GM06990 (cell line): ENCODE data around the gene APC2.

Experiments
- DNase-seq: peaks from one replicate; pipeline ENCODE4 v3.0.0-alpha.2; 2011; ENCODE audit not compliant: insufficient read length; ENCODE audit errors: extremely low read depth
- H3K27me3 ChIP-seq: replicated peaks from 2 replicates; pipeline ENCODE4 v1.6.0; 2011; ENCODE audit warnings: low read length; ENCODE audit not compliant: control insufficient read depth, insufficient read depth
- H3K36me3 ChIP-seq: 2 replicates; pipeline ENCODE4 v1.5.1; 2011; ENCODE audit warnings: low read length; ENCODE audit not compliant: control insufficient read depth, insufficient read depth
- H3K4me3 ChIP-seq: replicated peaks from 2 replicates; pipeline ENCODE4 v1.5.1; 2011; ENCODE audit warnings: low read depth, mild to moderate bottlenecking, control low read depth, low read length
- TF ChIP-seq, protein P1 (sequence below): IDR thresholded peaks from 2 replicates; pipeline ENCODE4 v1.5.1; 2011; ENCODE audit warnings: low read length, control low read depth, mild to moderate bottlenecking, inconsistent platforms; ENCODE audit not compliant: insufficient read depth, poor library complexity, severe bottlenecking

Gene APC2

DNA sequence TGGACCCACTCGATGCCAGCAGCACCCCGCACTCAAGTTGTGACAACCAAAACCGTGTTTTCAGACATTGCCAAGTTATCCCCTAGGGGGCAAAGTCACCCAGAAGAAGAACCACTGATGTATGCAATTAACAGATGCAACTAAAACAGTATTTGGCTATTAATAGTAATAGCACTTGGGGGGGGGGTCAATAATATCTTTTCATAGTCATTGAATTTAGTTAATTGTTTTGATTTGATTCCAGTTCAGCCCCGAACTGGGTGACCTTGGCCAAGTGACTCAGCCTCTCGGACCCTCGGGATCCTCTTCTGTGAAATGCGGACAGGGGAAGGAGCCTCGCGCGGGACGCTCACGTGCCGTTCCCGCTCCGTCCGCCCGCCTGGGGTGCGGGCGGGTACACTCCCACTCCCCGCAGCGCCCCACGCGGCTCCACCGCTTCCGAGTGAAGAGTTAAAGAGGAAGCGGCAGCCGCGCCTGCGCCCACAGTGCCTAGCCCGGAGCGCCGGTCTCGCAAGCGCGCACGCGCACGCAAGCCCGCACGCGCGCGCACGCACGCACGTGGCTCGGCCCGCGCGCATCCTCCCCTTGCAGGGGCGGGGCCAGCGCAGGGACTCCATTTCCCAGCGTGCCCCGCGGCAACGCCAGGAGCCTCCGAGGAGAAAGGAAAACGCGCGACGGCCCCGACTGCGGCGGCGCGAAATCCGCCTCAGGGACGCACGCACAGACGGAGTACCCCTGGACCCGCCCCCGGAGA is 43.0 kb upstream of the APC2 start:
- TF ChIP-seq, protein P1, sequence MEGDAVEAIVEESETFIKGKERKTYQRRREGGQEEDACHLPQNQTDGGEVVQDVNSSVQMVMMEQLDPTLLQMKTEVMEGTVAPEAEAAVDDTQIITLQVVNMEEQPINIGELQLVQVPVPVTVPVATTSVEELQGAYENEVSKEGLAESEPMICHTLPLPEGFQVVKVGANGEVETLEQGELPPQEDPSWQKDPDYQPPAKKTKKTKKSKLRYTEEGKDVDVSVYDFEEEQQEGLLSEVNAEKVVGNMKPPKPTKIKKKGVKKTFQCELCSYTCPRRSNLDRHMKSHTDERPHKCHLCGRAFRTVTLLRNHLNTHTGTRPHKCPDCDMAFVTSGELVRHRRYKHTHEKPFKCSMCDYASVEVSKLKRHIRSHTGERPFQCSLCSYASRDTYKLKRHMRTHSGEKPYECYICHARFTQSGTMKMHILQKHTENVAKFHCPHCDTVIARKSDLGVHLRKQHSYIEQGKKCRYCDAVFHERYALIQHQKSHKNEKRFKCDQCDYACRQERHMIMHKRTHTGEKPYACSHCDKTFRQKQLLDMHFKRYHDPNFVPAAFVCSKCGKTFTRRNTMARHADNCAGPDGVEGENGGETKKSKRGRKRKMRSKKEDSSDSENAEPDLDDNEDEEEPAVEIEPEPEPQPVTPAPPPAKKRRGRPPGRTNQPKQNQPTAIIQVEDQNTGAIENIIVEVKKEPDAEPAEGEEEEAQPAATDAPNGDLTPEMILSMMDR: peak; percentile 50
- no peaks in the 10 kb centered on the region for H3K27me3 ChIP-seq
- peak overlapping the region; percentile 68 for H3K4me3 ChIP-seq
- peaks cover 10% of the 10 kb centered on the region for H3K36me3 ChIP-seq
- DNase-seq: peak; percentile 100

DNA sequence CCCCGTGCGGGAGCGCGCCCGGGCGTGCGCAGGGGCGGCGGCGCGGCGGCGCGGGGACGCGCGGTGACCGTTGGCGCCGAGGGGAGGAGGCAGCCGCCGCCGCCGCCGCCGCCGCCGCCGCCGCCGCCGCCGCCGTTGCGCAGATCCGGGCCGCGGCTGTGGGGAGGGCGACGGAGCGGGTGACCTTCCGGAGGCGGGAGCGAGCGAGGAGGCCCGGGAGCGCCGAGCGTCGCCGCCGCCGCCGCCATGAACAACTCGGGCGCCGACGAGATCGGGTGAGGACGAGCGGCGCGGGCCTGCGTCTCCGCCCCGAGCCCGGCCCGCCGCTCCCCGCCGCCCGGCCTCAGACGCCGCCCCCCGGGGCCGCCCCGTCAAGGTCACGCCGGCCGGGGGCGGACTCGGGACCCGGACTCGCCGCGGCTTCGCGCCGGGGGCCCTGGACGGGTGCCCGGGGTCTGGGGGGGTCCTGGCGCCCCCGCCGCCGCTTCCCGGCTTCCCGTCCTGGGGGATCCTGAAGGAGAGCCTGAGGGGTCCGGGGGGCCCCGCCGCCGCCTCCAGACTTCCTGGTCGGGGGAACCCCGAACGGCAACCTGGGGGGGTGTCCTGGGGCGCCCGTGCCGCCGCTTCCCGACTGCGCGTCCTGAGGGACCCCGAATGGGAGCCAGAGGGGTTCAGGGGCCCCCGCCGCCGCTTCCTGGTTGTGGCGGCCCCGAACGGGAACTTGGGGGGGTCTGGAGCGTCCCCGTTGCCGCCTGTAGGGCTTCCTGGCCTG is 42.2 kb upstream of the APC2 start, which contains the start of gene DAZAP1:
TSS of gene DAZAP1 (plus strand) at position 59 of the 772 bp plus-strand sequence. CDS start at position 247, 188 bp downstream.
- peaks cover 10% of the 10 kb centered on the region for H3K36me3 ChIP-seq
- H3K4me3 ChIP-seq: peak within 1 kb of the TSS; percentile 84
- no peaks in the 10 kb centered on the region for H3K27me3 ChIP-seq
- no peak for DNase-seq
- TF ChIP-seq, protein P1: no peak

DNA sequence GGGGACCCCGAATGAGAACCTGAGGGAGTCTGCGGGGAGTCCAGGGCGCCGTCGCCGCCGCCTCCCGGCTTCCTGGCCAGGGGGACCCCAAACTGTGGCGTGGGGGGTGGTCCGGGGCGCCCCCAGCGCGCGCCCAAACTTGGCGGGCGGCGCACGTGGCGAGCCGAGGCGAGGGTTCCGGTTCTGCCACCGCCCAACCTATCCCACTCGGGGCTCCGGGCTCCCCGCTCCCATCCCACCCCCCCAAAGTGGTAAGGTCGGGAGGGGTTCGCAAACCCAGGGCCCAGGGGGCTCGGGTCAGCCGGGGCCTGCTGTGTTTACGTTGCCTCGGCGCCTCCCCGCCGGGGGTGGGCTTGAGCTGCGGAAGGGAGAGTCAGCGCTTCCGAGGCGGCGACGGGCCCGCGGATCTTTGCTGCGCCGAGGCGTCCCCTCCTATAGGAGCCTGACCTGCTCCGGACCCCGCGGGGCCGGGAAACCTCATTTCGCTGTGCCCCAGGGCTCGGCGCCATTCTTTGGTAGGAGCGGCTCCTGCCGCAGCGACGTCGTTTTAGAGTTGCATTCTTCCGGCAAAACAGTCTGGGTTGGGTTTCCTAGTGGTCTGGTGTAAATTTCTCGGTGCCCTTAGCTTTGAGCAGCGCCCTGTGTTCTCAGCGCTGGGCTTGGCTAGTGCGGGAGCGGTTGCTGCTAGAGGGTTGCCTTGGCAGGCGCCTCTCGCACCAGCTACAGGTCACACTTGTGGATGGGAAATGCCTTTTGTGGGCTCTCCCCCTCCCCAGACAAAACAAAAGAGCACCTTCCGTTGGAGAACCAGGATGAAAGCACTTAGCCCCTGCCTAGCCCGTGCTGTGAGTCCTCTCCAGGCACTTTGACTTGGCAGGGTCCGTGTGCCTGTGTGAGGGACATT is 41.4 kb upstream of the APC2 start:
- TF ChIP-seq, protein P1: no peak
- peak; percentile 62 for DNase-seq
- H3K4me3 ChIP-seq: peak overlapping the region; percentile 84
- peaks cover 10% of the 10 kb centered on the region for H3K36me3 ChIP-seq
- H3K27me3 ChIP-seq: no peaks in the 10 kb centered on the region

DNA sequence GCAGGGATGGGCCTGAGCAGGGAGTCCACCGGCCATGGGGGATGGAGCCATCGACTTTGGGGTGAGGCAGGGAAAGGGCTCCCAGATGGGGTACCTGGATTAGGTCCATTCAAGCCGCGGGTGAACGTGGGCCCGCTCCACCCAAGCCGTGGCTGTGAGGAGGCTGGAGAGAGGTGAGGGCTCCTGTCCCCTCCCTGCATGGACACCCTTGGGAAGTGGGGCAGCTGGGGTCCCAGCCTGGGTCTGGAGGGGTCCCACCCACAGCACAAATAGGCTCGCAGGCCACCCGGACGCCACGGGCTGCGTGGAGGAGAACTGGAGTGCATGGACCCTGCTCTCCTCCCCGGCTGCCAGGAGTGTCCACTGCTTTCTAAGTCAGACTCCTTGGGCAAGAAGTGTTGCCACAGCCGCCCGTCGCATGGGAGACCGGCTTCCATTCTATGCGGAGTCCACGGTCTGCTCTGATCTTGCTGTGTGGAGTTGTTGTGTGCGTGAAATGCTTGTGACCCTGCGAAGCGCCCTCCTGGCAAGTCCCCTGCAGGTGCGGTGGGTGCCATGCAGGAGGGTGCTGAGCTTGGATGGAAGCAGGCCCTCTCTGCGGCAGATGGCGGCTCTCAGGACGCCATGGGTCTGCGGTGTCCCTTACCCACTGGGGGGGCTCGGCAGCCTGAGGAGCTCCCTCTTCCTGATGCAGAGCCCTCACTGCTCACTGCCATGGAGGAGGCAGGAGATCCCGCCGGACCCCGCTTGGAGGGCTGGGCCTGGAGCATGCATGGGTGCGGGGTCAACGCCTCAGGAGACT is 40.5 kb upstream of the APC2 start:
- H3K36me3 ChIP-seq: peaks cover 10% of the 10 kb centered on the region
- no peaks in the 10 kb centered on the region for H3K27me3 ChIP-seq
- TF ChIP-seq, protein P1: no peak
- no peak for DNase-seq
- peak overlapping the region; percentile 84 for H3K4me3 ChIP-seq
